Right forelimb (tissue), 1 donor: ENCODE data around the gene PAPPA.

Experiments
- DNase-seq: peaks from one replicate; pipeline ENCODE4 v3.0.0-alpha.2; 2018

Gene PAPPA

DNA sequence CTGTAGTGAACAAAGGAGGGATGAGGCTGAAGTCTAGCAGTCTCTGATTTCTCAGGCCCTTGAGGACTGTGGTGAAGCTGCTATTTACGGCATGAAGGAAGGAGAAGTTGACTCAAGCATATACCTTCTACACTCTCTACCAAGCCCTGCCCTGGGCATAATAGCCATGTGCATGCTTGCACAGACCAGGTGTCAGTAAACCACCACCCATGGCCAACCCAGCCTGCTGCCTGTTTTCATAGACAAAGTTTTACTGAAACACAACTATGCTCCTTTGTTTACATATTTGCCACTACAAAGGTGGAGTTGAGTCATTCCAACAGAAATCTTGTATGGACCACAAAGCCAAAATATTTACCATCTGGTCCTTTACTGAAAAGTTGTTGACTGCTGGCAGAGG, 126.9 kb downstream of the PAPPA start:
- no peak for DNase-seq

DNA sequence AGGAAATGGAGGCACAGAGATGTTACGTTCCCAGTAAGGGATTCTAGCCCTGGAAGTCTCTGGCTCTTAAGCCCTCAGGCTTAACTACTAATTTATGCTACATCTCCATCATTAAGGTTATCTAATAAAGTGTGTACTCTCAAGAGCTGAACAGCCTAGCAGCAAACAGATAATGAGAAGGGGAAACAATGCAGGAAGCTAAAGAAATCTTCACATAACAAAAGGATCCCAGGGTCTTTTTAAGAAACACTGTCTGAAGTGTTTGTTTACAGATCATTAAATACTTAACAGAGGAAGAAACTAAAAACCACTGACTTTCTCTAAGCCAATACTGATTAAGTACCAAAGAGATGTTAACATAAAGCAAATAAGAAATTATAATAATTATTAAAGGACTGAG, 129.0 kb downstream of the PAPPA start:
- no peak for DNase-seq

DNA sequence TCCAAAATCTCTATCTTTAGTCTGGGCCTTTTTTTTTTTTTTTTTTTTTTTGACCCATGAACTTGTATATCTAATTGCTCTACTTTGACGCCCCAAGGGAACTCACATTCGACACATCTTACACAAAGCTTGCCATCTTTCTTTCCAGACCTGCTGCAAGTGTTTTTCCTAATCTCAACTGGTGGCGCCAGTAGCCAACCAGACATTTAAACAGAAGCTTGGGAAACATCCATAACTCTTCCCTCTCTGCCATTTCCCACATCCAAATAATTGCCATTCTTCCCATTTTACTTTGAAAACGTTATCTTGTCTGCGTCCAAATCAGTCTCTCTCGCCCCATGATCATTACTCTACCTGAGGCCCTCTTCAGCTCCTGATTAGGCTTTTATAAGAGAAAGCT, 130.9 kb downstream of the PAPPA start:
- no peak for DNase-seq

DNA sequence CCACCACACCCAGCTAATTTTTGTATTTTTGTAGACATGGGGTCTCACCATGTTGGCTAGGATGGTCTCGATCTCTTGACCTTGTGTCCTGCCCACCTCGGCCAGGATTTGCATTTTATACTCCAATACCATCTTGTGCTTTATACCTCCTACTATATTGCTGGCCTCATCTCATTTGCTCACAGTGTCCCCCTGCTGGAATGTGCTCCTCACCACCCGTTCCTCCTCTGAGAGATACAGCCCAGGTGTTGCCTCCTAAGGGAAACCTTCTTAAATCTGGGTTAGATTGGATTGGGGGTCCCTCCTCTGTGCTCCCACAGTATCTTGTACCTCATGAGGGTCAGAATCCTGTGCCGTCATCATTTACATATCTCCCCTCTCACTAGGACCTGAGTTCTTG, 131.7 kb downstream of the PAPPA start:
- no peak for DNase-seq

DNA sequence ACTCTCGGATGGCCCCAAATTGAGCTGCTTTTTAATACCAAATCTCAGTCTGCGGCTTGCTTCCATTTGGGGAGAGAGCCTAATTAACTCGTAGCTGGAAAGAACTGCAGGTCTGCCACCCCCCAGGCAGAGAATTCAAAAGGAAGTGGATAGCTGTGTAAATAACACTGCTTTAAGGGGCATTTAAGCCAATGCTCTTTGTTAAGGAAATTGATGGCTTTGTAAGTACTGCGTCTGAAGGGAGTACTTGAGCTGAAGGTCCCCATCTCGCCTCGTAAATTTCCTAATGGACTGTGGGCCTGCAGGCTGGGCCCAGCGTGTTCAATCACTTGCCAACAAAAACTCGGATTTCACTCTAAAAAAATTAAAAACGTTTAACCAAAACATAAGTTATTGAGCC, 132.7 kb downstream of the PAPPA start:
- no peak for DNase-seq

DNA sequence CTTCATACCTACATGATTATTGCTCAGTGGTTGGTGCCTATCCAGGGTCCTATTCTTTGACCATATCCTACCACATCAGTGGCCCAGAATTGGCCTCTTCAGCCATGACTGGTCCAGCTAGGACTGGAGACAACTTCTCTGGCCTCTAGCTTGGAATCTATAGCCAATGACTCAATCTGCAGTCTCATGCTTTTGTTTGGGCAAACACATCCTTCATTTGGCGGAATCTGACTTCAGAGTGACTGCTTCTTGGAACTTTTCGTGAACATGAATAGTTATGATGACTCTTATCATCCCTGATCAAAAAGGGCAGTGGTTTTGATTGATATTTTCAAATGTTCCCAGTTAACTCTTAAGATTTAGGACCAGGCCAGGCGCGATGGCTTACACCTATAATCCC, 134.1 kb downstream of the PAPPA start:
- no peak for DNase-seq

DNA sequence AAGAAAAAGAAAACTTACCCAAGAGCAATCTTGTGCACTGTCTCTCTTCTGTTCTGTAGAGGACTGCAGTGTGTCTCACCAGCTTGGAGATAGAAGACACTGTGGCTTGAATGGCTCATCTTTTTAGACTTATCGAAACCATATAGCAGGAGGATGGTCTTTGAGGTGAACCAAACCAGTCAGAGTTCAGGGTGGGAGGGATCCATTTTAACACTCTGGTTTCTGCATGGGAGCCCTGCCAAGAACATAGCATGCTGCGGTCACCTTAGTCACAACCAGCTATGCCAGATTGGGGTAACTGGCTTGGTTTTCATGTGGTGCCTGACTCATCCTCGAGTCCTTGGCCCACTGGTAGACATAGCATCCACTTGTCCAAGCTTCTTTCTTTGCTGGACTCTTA, 135.1 kb downstream of the PAPPA start:
- DNase-seq: peak; percentile 43

DNA sequence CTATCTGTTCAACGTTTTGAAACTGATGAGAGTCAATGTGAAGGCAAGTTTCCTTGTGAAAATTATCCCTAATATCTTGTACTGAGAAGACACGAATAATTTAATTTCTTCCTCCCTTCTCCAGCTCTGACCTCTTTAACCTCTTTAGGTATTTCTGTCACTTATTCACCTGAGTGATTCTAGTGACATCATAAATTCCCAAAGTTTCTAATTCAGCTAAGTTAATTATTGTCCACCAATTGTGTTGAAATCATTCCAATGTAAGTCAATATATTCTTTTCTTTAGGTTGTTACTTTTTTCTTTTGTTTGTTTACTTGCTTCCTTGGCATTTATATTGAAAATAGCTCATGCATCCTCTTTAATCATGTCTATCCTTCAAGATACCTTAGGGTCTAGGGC, 143.8 kb downstream of the PAPPA start:
- no peak for DNase-seq

DNA sequence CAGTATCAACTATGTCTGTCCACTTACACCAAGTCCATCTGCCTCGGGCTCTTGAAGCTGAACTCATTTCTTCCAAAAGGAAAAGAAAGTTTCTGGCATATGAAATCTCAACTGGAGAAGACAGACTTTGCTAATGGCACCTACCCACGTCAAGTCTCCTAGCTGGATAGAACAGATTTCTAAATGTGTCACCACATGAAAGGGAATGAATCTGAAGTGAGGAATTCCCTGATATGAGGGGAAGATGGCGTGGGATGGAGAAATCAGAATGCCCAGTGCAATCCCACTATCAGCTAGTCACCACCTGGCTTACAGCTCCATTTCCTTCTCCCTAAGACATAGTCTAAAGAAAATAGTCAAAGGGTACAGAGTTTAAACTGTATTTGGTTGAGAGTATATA, 144.7 kb downstream of the PAPPA start:
- no peak for DNase-seq

DNA sequence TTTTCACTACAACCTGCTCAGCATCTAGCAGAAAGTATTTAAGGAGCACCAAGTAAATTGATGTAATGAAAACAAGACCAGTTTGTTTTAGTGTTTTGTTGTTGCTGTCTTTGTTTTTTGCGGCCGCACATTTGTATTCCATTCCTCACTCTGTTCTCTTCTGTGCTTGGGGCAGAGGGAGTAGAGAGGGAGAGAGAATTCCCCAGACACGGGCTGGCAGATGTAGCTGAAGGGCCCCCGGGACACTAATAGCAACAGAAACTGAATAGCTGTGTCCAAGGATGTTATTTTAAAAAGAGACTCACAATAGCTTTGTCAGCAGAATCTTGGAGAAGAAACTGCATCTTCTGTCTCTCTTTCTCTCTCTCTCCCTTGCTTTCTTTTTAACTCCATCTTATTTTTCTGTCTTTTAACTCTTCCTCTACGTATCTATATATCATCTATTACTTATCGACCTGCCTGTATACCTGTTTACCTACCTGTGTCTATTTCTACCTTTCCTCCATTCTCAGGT, 145.3 kb downstream of the PAPPA start:
- no peak for DNase-seq

DNA sequence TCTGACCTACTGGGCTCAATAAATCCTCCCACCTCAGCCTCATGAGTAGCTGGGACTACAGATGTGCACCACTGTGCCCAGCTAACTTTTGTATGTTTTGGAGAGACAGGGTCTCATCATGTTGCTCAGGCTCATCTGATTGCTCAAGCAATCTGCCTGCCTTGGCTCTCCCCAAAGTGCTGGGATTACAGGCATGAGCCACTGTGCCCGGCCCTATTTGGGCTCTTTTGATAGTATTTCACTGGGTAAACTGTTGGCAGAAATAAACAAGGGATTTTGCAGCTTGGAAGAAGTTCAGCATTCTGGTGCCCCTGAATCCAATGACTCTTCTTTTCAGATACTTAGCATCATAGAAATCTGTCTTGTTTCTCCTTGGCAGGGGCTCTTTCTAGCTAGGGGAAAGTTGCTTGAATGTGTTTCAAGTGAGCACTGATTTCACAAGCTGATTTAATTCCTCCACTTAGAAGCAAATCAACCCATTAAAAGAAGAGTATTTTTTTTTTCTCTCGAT, 146.8 kb downstream of the PAPPA start:
- no peak for DNase-seq

DNA sequence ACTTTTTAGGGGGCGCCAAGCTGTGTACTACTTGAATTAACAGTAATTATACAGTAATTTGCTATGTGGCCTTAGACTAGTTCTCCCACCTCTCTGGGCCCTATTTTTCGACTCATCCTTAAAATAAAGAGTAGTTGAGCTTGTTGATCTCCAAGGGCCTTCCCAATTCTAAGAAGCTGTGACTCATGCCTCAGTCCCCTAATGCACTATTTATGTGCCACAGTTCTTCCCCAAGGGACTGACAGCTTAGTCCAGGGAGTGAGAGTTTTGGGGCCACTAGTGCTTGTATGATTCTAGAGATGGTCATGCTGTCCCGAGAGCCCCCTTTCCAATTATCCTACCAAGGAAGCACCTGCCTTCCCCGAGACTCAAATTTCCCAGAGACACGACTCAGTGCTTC, 149.7 kb downstream of the PAPPA start:
- DNase-seq: no peak

DNA sequence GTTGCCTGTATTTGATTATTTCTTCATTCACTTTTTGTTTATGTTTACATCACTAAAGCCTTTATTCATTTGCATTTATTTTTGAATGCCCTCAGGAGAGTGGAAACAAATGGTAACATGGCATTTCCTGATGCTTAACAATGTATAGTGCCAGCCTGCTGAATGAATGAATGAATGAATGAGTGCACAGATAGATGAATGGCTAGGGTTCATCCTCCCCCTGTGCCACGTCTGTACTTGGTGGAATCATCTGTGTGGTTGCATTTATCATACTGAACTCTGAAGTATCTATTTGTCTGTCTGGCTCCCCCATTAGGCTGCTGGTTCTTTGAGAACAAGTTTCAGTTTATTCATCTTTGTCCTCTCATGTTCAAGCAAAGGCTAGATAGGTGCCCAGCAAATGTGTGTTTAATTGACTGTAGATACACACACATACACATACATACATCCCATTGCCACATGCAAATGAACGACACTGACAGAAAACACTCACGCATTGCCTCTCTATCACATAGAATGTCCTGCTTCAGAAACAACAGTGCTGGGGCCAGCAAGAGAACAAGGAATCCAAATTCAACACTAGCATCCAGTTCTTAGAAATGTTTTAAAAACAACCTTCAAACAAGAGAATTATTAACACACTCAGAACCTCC, 150.4 kb downstream of the PAPPA start:
- no peak for DNase-seq

DNA sequence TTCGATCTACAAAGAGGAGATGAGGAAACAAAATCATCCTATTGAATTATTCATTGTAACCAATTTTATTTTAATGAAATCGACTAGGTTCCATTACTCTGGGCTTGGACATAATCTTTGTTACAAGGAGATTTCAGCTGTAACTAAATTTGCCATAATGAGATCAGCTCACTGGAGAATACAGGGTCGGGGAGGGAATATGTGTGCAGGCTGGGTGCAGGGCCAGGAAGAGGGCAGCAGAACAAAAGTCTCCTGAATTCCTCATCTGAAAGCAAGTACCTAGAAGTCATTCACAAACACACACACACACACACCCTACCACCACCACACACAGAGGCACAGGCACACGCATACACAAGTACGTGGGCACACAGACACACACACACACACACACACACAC, 151.2 kb downstream of the PAPPA start:
- no peak for DNase-seq

DNA sequence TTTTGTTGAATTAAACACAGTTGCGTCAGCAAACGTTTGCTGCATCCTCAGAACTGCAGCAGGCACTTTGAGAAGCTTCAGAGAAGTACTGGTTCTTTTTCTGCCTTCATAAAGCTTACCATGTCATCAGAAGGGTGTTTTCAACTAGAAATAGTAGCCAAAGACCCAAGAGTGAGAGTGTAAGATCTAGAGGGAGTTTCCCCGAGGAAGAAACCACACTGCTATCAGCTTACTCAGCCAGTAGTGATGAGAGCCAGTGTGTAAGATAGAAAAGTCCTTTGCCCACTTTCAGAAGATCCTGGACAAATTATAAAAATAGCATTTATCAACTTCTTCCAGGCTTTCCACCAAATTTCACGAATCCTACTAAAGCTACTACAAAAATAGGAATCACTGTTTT, 154.5 kb downstream of the PAPPA start:
- no peak for DNase-seq

DNA sequence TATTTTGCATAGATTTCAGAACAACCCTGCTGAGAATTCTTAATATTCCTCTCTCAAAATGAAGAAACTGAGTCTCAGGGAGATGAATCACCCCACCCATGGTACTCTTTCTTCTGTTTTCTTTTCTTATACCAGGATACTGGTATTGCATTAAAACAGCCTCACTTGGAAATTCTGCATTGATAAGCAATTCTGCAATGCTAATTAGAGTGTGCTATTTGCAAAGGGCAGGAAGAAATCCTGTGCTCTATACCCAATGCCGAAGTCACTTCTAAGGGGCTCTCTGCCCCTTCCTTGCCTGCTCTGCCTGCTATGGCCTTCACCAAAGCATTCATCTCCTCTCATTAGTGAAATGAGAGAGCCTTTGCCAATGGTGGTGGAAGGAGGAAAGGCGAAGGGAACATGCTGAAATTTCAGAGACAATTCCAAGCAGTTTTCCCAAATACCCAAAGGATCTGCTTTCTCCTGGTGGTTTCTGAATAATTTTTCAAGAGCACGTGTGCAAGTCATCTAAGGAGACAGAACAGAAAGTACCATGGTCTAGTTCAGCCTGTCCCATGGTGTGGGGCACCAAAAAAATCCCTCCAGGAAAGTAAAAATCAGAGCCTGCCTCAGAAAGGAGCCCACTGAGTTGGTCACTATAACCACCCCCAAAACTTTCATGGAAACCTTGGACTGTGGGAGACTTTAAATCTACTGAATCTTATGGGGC, 156.5 kb downstream of the PAPPA start:
- no peak for DNase-seq

DNA sequence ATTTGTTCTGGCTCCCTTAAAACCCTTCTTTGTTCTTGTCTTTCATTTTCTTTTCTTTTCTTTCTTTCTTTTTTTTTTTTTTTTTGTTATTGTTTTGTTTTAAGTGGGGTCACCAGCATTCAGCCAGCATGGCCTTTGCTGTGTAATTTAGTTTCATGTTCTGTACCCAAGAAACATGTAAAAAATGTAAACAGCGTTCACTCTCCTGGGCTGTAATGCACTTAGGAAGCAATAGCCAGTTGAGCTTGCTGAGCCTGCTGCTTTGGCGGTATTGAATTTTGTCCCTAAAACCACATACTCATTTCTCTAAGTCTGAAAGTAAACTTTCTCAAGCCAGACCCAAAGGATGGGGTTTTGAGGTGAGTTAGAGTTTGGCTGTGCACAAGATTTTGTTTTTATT, 158.6 kb downstream of the PAPPA start:
- DNase-seq: no peak

DNA sequence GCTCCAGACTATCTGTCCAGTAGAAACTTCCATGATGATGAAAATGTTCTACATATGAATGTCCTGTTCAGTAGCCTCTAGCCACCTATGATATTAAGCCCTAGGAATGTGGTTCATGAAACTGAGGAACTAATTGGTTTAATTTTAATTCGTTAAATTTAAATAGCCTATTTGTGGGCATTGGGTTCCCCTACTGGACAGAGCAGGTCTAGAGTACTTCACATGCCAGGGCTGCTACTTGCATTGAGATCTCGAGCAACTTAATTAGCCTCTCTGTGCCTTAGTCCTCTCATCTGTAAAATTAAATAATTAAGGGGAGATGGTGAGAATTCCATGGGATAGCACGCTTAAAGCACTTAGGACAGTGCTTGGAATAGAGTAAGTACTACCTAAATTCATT, 160.0 kb downstream of the PAPPA start:
- DNase-seq: no peak

DNA sequence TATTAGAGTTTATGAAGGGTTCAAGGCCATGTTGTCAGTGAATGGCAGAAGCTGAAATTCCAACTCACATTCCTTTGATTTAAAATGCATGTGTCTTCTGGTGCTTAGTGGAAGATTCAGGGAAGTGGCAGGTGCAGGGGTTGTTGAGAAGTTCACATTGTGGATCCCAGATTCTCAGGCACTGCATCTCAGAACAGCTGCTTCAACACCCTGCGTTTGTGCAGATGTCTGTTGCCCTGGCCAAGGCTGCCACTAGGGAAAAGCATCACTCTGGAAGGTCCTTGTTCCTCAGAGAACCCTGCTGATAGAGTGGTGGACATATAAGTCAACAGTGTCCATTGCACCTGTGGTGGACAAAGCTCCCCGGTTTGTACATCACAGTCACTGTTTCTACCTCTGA, 162.7 kb downstream of the PAPPA start:
- DNase-seq: no peak

DNA sequence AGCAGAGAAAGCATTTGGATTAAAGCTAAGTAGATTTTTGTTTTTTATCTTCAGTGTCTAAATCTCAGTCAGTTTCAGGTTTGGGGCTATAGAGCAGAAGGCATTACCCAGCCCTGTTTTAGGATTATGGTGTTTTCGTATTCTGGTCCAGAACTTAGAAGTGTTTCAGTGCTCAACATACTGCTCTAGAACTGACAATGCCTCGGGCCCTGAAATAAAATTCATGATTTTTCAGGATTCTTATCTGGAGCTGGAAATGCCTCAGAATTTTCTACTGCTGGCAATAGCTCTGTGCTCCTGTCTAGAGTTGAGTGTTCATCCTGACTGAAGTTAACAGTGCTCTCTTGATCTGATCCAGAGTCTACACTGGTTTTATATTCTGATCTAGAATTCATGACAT, 163.9 kb downstream of the PAPPA start:
- no peak for DNase-seq

DNA sequence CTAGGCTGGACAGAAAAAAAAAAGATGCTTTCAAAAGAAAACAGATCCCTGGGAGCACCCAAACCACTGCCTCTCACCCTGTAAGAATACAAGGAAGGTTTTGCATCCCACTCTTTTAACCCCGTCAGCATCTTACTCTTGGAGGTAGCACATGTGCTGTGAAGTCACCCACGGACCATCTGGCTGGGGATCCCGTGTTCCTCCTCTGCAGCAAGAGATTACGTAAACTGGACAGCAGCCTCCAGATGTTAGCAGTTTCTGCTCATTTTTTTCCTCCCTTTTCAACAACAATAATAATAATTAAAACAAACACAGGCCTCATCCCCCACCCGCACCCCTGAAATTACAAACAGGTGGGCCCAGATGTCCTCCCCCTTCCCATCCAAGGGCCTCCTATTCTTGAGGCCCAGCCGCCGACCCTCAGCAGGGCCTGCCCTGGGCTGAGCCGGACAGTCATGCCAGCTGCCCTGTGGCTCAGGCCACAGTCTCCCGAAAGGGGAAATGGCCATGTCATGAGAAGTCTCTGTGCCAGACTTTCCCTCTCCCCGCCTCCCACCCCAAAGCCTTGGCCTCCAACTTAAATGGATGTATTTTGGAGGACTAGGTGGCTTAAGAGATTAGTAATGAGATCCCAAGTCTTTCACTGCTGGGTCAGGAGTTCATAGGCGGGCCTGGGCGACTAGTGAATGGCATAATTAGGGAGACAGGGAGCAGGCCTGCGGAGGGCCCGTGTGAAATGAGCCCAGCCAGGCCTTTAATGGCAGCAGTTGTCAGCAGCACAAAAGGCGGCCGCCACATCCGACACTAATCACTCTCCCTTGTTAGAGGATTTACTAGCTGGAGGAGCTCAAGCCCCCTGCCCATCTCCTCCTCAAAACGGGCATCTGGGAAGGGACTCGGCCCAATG, 165.1 kb downstream of the PAPPA start:
- peak; percentile 56 for DNase-seq

DNA sequence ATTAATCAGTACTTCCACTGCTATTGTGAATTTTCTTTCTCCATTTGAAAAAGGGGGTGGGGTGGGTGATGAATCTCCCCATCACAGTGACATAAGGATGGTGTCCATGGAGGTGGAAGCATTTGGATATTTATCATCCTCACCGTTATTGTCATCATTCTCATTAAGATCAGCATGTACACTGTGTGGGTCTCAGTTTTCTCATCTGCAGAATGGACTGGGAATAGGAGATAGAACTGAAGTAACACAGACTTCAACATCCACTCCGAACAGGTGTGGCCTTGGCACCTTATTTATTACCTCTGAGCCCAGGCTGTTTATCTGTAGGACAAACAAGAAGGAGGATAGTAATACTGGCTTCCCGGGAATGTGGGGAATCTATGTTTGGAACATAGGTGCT, 165.9 kb downstream of the PAPPA start:
- no peak for DNase-seq

DNA sequence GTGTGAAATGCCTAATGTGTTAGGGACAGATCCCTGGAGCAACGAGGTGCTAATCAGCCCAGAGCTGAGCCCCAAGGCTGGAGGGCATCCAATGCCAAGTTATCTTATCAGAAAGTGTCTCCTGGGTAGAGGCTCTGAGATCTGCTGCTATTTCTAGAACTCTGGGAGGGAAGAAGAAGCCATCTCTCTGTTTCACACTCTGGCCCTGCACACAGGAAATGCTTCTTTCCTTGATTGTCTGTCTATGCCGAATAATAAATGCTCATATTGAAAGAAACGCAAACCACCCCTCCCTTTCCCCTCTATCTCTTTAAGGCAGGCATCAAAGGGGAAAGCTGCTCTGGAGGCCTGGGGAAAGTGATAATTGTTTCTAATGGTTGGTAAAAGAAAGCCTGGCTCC, 166.7 kb downstream of the PAPPA start:
- DNase-seq: no peak

DNA sequence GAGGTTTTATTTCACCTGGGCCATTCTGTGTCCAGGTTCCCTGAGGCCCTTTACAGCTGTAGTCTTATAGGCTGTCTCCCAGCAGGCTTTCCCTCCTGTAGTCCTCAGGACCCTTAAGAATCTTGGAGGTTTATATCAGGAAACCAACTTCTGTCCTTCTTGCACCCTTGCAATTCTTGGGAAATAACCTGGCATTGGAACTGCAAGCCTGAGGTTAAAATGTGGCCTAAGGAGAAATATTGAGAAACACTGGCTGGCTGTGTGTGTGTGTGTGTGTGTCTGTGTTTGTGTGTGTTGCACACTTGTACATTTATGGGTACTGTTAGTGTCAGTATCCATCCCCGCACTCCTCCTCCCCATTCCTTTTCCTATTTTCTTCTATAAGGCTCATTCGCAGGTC, 168.9 kb downstream of the PAPPA start:
- DNase-seq: no peak
